Left kidney (tissue), 2 donors: ENCODE results near the gene CALML4. TPM values are rescaled to one million over a fixed set of nuclear protein-coding genes. Genes with fewer than 3 reads are reported as not detected.
A peak's percentile ranks its signal among the peaks of the same experiment; 100 is the strongest.
"Not testable (repeated sequence)": the region's sequence is repeated elsewhere in the genome, so short reads cannot be mapped to it uniquely, and the experiment has no call there.

Source experiments
- DNase-seq: peaks from one replicate; pipeline ENCODE4 v3.0.0-alpha.2; 2013
- polyA plus RNA-seq: library from polyadenylated mRNA; unstranded; fragments of 120-200 nt; gene quantifications from one replicate; pipeline ENCODE4 v1.2.1, GENCODE V29; 2013; ENCODE audit not compliant: insufficient read length

CALML4 gene
- polyA plus RNA-seq, 1 donor: 34.3 TPM

- DNase-seq: no peak
Measured at GRCh38 chr15:68195336-68196112, 9.6 kb downstream of the CALML4 start.

- no peak for DNase-seq
Measured at GRCh38 chr15:68192804-68193486, 12.2 kb downstream of the CALML4 start.

GRCh38 chr15:68192117-68192516 lies 13.0 kb downstream of the CALML4 start:
- DNase-seq: no peak

- no peak for DNase-seq
Measured at GRCh38 chr15:68191555-68191954, 13.6 kb downstream of the CALML4 start.

GRCh38 chr15:68190048-68190447 lies 15.1 kb downstream of the CALML4 start:
- DNase-seq: no peak

- no peak for DNase-seq
Measured at GRCh38 chr15:68188647-68189046, 16.5 kb downstream of the CALML4 start.

- no peak for DNase-seq
Measured at GRCh38 chr15:68187559-68187958, 17.6 kb downstream of the CALML4 start.

GRCh38 chr15:68186671-68187397 lies 18.3 kb downstream of the CALML4 start:
- no peak for DNase-seq

- DNase-seq: no peak
Measured at GRCh38 chr15:68184616-68185480, 20.3 kb downstream of the CALML4 start.

- DNase-seq: no peak
Measured at GRCh38 chr15:68183616-68184315, 21.4 kb downstream of the CALML4 start.

GRCh38 chr15:68177742-68178141 lies 27.4 kb downstream of the CALML4 start:
- DNase-seq: no peak

- no peak for DNase-seq
Measured at GRCh38 chr15:68176601-68177000, 28.5 kb downstream of the CALML4 start.

- DNase-seq: no peak
Measured at GRCh38 chr15:68175526-68175925, 29.6 kb downstream of the CALML4 start.

GRCh38 chr15:68173119-68173518 lies 32.0 kb downstream of the CALML4 start:
- DNase-seq: no peak

- DNase-seq: not testable (repeated sequence)
Measured at GRCh38 chr15:68172037-68172436, 33.1 kb downstream of the CALML4 start.

- DNase-seq: no peak
Measured at GRCh38 chr15:68166847-68167246, 38.3 kb downstream of the CALML4 start.

- no peak for DNase-seq
Measured at GRCh38 chr15:68163191-68163590, 41.9 kb downstream of the CALML4 start.

- no peak for DNase-seq
Measured at GRCh38 chr15:68158046-68158628, 47.0 kb downstream of the CALML4 start.

- DNase-seq: no peak
Measured at GRCh38 chr15:68157074-68157473, 48.1 kb downstream of the CALML4 start.

GRCh38 chr15:68154923-68155559 lies 50.1 kb downstream of the CALML4 start:
- DNase-seq: peak; percentile 71
